GM21447 (cell line): ENCODE data around the gene YIPF6.
A peak's percentile ranks its signal among the peaks of the same experiment; 100 is the strongest.
"Not testable (repeated sequence)": the region's sequence is repeated elsewhere in the genome, so short reads cannot be mapped to it uniquely, and the experiment has no call there.

Experiments used
- ATAC-seq: cut with Tn5 transposase; IDR thresholded peaks from one replicate; pipeline ENCODE4 v1.9.1; 2021; ENCODE audit not compliant: unreplicated experiment

Gene YIPF6

DNA sequence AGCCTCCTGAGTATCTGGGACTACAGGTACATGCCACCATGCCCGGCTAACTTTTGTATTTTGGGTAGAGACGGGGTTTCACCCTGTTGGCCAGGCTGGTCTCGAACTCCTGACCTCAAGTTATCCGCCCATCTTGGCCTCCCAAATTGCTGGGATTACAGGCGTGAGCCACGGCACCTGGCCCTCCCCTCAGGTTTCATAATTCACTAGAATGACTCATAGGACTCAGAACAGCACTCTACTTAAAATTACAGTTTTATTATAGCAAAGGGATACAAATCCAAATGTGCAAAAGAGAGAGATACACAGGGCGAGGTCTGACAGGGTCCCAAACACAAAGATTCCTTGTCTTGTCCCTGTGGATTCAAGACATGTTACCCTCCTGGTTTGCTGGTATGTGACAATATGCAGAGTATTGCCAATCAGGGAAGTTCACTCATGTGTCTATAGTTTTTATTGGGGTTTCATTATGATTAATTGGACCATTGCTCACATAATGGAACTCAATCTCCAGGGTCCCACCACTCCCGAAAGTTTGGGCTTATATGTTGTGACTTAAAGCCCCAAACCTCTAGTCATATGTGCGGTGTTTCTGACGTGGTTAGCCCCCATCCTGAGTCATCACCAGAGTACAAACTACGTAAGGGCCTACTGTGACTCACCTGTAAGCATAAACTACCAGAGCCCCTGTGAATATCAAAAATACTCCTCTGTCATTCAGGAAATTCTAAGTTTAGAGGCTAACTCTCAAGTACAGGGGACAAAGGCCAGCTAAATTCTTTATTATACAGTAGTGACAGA lies 5.2 kb downstream of the YIPF6 start:
- ATAC-seq = peak; percentile 53

DNA sequence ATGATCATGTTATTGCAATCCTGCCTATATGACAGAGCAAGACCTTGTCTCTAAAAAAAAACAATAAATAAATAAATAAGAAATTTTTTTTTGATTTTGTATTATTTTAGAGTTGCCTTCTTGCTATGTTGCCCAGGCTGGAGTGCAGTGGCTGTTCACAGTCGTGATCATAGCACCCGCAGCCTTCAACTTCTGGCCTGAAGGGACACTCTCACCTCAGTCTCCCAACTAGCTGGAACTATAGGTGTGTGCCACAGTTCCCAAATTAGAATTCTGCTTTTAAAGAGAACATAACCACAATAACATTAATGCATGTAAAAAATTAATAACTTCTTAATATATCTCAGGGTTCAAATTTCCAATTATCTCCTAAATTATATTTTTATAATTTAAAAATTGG lies 7.8 kb downstream of the YIPF6 start:
- ATAC-seq = no peak

DNA sequence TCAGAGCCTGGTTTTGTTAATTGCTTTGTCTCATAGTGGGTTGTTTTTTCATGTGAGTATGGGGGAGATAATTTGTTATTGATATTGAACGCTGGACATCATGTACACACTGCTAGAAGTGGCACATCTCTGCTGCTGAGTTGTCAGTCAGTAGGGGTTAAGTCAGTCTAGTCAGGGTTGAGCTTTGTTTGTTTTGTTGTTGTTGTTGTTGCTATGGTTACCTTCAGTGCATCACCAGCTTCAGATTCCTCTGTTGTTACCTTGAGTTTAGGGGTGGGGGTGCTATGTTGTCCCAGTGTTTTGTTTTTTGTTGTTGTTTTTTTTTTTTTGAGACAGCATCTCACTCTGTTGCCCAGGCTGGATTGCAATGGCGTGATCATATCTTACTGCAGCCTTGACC lies 9.9 kb downstream of the YIPF6 start:
- ATAC-seq = no peak

GRCh38 chrX:68511255-68511654 lies 12.4 kb downstream of the YIPF6 start:
- peak; percentile 69 for ATAC-seq

DNA sequence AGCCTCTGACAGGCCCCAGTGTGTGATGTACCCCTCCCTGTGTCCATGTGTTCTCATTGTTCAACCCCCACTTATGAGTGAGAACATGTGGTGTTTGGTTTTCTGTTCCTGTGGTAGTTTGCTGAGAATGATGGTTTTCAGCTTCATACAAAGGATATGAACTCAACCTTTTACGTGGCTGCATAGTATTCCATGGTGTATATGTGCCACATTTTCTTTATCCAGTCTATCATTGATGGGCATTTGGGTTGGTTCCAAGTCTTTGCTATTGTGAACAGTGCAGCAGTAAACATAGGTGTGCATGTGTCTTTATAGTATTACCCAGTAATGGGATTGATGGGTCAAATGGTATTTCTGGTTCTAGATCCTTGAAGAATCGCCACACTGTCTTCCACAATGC lies 25.8 kb downstream of the YIPF6 start:
- not testable (repeated sequence) for ATAC-seq

GRCh38 chrX:68532831-68533533 lies 34.1 kb downstream of the YIPF6 start:
- ATAC-seq = no peak

DNA sequence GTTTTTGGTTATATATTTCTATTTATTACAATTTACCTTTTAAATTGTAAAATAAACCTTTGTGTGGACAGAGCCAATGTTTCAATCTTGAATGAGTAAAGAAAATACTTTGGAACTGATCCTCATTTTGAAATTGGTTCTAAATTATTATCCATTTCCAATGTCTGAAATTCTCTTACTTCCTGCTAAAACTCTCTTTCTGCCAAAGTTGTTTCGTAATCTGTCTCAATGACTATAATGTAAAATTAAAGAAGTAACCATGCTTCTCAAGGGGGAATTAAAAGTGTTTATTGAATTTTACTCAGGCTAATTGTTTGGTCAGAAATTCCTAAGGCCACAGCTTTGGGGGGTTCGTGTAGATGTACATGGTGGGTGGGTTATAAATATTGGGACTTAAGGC lies 34.8 kb downstream of the YIPF6 start:
- ATAC-seq = no peak

DNA sequence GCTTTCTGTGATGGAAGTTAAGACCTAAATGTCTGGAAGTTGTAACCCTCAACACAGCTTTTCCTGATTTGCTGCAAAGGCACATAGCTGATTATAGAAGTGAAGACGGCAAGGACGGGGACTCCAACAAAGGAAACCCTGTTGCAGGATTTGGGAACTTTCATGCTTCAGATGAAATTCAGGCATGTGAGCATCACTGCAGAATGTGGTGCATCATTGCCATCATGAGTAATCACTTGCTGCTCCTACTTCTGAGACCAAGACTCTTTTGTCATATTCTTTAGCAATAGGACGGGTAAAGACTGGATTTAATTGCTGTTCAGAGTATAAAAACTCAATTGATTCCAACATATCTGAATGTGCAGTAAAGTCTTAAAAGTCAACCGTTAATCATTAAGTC lies 35.8 kb downstream of the YIPF6 start:
- ATAC-seq = no peak

DNA sequence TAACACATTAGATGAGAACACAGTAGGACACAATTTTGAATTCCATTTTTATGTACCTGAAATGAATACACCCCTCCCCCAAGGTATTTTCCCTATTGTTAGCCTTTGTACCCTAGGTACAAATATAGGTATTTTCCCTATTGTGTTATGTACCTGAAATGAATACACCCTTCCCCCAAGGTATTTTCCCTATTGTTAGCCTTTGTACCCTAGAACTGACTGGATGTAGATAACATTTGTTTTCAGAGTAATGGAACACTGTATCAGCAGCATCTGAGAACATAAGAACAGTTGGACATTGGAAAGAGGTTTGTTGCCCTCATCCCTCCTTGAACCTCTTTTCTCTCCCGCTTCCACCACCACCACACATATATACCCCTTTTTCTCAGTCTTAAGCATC lies 37.6 kb downstream of the YIPF6 start:
- ATAC-seq = no peak

- no peak for ATAC-seq
Observed at GRCh38 chrX:68536884-68537283, 38.0 kb downstream of the YIPF6 start.

DNA sequence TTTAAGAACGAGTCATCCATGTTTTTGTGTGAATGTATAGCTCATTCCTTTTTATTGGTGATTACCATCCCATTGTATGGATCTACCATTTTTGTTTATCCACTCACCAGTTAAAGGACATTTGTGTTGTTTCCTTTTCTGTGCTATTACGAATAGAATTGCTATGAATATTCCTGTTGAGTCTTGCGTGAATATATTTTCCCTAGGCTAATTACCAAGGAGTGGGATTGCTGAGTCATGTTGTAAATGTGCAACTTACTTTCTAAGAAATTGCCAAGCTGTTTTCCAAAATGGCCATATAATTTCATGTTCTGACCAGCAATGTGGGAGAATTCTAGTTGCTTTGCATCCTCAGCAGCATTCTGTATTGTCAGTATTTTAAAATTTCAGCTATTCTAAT lies 51.3 kb downstream of the YIPF6 start:
- no peak for ATAC-seq

GRCh38 chrX:68556036-68556435 lies 57.2 kb downstream of the YIPF6 start:
- no peak for ATAC-seq

DNA sequence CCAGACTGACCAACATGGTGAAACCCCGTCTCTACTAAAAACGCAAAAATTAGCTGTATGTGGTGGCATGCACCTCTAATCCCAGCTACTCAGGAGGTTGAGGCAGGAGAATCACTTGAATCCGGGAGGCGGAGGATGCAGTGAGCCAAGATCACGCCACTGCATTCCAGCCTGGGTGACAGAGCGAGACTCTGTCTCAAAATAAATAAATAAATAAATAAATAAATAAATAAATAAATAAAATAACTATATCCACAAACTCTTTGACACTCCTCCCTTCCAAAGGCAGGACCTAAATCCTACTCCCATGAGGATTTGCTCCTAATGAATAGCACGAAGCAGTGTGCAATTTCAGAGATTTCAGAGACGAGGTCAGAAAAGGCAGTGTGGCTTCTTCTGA lies 58.3 kb downstream of the YIPF6 start:
- not testable (repeated sequence) for ATAC-seq

GRCh38 chrX:68559905-68560304 lies 61.1 kb downstream of the YIPF6 start:
- ATAC-seq = not testable (repeated sequence)

GRCh38 chrX:68568136-68568535 lies 69.3 kb downstream of the YIPF6 start:
- ATAC-seq = no peak

GRCh38 chrX:68570598-68570997 lies 71.7 kb downstream of the YIPF6 start:
- ATAC-seq = no peak

DNA sequence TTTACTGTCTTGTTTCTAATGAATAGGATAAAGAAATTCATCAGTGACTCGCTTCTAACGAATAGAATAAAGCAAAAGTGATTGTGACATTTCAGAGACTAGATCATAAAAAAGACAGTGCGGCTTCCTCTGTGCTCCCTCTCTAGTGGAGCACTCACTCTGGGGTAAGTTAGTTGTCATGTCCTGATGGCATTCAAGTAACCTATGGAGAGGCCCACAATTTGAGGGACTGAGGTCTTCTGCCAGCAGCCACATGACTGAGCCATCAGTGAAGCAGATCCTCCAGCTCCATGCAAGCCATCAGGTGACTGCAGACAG lies 72.4 kb downstream of the YIPF6 start:
- no peak for ATAC-seq

DNA sequence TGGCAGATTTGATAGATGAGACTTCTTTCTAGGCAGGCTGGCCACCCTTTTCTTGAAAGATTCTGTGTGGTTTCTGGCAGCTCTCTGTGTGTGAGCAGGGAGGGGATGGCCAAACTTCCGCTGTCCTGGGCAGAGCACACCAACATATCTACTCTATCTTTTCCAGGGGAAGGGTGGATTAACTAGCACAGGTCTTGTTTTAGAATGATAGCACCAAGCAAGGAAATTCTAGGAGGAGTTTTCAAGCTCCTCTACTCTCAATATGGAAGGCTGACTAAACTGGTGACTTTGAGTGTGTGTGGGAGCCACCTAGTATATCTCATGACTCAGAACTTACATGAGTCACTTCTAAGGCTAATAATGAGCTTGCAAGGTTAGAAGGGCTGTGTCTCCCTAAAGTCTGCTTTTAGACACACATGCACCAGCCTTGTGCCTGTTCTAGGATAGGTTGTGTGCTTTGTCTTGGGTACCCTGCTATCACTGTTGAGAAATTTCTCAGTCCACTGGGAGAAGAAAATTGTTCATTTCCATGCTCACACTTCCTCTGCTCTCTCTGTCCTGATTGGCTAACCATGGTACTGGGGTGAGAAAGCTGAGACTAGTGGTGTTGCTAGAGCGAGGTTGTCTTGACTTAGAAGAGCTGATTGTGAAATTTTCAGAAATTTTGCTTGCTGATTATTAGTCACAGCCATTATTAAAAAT lies 72.9 kb downstream of the YIPF6 start:
- peak; percentile 87 for ATAC-seq

- ATAC-seq = no peak
Observed at GRCh38 chrX:68574240-68574639, 75.4 kb downstream of the YIPF6 start.

- no peak for ATAC-seq
Observed at GRCh38 chrX:68579810-68580209, 81.0 kb downstream of the YIPF6 start.

- ATAC-seq = no peak
Observed at GRCh38 chrX:68584221-68584620, 85.4 kb downstream of the YIPF6 start.
